GM13977 (cell line): ENCODE measurements around the gene LTBP1.
"Not testable (repeated sequence)": the region's sequence is repeated elsewhere in the genome, so short reads cannot be mapped to it uniquely, and the experiment has no call there.

Experiments used
- DNase-seq: peaks from one replicate; pipeline ENCODE4 v3.0.0; 2012; ENCODE audit warnings: low spot score
- in situ Hi-C: fragments of 300-500 bp; cut with MboI; formaldehyde crosslinking; loops from one replicate; pipeline ENCODE4 v1.12.0; 2022; ENCODE audit warnings: low sequenced_read_pairs, low pct_unique_long_range_greater_than_20kb, mixed read lengths, inconsistent platforms; ENCODE audit not compliant: unreplicated experiment
- TF ChIP-seq, protein P1 (sequence below): IDR thresholded peaks from 2 replicates; pipeline ENCODE4 v1.5.1; 2012; ENCODE audit warnings: mild to moderate bottlenecking, control low read depth; ENCODE audit not compliant: insufficient read depth; ENCODE audit errors: extremely low read depth, missing control alignments

LTBP1 gene

DNA sequence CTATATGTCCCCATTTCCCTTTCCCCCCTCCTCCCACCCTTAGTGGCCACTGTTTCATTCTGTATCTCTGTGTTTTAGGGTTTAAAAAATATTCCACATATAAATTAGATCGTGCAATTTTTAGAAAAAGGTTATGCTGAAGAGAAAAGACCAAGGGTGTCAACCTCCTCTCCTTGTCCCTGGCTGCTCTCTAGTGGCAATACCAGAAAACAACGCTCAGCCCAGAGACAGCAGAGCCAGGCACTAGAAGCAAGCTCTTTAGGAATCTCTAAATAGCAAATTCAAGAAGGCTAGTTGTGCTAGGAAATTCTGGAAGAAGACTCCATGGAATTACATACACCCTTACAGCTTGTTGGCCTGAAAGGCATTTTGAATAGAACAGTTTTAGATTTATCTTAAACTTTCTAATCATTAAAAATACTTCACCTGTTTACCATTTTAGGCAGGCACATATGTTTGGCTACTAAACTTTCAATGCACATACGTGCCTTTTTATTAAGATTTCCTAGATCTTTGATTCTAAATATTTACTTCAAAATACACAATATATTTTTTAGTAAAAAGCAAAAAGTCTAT lies 494.6 kb downstream of the LTBP1 start:
- DNase-seq, result peak; percentile 62
- in situ Hi-C loops, result no loop called here

GRCh38 chr2:33442052-33442451 lies 495.3 kb downstream of the LTBP1 start:
- in situ Hi-C loops, DNase-seq: not testable (repeated sequence)

More for the DNA sequence above, 494.6 kb downstream of the LTBP1 start:
- TF ChIP-seq, protein P1, sequence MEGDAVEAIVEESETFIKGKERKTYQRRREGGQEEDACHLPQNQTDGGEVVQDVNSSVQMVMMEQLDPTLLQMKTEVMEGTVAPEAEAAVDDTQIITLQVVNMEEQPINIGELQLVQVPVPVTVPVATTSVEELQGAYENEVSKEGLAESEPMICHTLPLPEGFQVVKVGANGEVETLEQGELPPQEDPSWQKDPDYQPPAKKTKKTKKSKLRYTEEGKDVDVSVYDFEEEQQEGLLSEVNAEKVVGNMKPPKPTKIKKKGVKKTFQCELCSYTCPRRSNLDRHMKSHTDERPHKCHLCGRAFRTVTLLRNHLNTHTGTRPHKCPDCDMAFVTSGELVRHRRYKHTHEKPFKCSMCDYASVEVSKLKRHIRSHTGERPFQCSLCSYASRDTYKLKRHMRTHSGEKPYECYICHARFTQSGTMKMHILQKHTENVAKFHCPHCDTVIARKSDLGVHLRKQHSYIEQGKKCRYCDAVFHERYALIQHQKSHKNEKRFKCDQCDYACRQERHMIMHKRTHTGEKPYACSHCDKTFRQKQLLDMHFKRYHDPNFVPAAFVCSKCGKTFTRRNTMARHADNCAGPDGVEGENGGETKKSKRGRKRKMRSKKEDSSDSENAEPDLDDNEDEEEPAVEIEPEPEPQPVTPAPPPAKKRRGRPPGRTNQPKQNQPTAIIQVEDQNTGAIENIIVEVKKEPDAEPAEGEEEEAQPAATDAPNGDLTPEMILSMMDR, result peak; percentile 73

GRCh38 chr2:33442528-33443079 lies 495.9 kb downstream of the LTBP1 start:
- in situ Hi-C loops, result no loop called here
- DNase-seq, result no peak
- TF ChIP-seq, protein P1, result no peak

- TF ChIP-seq, protein P1, result no peak
- in situ Hi-C loops, result no loop called here
- DNase-seq, result no peak
Measured at GRCh38 chr2:33443274-33443829, 496.6 kb downstream of the LTBP1 start.

GRCh38 chr2:33444967-33445366 lies 498.2 kb downstream of the LTBP1 start:
- in situ Hi-C loops, result no loop called here
- no peak for DNase-seq
- TF ChIP-seq, protein P1, result no peak

DNA sequence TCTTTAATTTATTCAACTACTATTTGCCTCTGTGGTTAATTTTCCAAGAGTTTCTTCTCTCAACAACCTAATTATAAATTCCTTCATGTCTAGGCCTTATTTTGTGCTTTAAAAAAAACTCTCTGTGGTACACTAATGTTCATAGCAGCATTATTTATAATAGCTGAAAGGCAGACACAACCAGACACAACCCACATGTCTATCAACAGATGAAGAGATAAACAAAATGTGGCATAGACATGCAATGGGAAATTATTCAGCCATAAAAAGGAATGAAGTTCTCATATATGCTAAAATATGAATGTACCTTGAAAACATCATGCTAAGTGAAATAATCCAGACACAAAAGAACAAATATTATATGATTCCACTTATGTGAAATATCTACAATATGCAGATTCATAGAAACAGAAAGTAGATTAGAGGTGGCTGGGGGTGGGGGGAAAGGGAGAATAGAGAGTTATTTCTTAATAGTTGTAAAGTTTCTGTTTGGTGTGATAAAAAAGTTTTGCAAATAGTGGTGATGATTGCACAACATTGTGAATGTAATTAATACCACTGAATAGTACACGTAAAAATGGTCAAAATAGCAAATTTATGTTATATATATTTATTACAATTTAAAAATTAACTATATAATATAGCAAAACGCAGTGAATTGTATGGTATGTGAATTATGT lies 501.6 kb downstream of the LTBP1 start:
- no peak for DNase-seq
- TF ChIP-seq, protein P1, result no peak
- in situ Hi-C loops, result no loop called here
